Esophagus mucosa (tissue), 1 donor: Measurements from ENCODE around the gene CYB5R3. TPM values are rescaled to one million over a fixed set of nuclear protein-coding genes. Genes with fewer than 3 reads are reported as not detected.
"Not testable (repeated sequence)": the region's sequence is repeated elsewhere in the genome, so short reads cannot be mapped to it uniquely, and the experiment has no call there.

Source experiments
- ATAC-seq: fragments of 200-7000 bp; cut with Tn5 transposase; one replicate; pipeline ENCODE4 v1.9.1; 2020
- total RNA-seq: library from RNA; stranded (reverse); gene quantifications from one replicate; pipeline ENCODE4 v1.2.4, GENCODE V29; 2023
- donor health status: DM: yes; HTN: yes; CAD: no.

CYB5R3 gene
- total RNA-seq, 1 donor from 2014 or later = 101 TPM

GRCh38 chr22:42678894-42679293 is 29.7 kb upstream of the CYB5R3 start:
- no peak for ATAC-seq

- ATAC-seq = not testable (repeated sequence)
These were observed 28.7 kb upstream of the CYB5R3 start for GRCh38 chr22:42677936-42678335.

- no peak for ATAC-seq
These were observed 26.9 kb upstream of the CYB5R3 start for GRCh38 chr22:42676059-42676607.

- ATAC-seq = no peak
These were observed 24.8 kb upstream of the CYB5R3 start for GRCh38 chr22:42673898-42674401.

GRCh38 chr22:42673071-42673470 is 23.9 kb upstream of the CYB5R3 start:
- not testable (repeated sequence) for ATAC-seq

- peak; percentile 35 for ATAC-seq
These were observed 21.9 kb upstream of the CYB5R3 start for GRCh38 chr22:42670921-42671709.

GRCh38 chr22:42670046-42670445 is 20.9 kb upstream of the CYB5R3 start:
- no peak for ATAC-seq

GRCh38 chr22:42666393-42666792 is 17.2 kb upstream of the CYB5R3 start:
- ATAC-seq = not testable (repeated sequence)

GRCh38 chr22:42664976-42665831 is 16.0 kb upstream of the CYB5R3 start:
- ATAC-seq = no peak

GRCh38 chr22:42661985-42662831 is 13.0 kb upstream of the CYB5R3 start:
- ATAC-seq = peak; percentile 78

GRCh38 chr22:42656578-42656977 is 7.4 kb upstream of the CYB5R3 start:
- no peak for ATAC-seq

GRCh38 chr22:42655693-42656092 is 6.5 kb upstream of the CYB5R3 start:
- peak; percentile 12 for ATAC-seq

- no peak for ATAC-seq
These were observed 5.4 kb upstream of the CYB5R3 start for GRCh38 chr22:42654436-42655073.

- no peak for ATAC-seq
These were observed 4.8 kb upstream of the CYB5R3 start for GRCh38 chr22:42653999-42654398.

- no peak for ATAC-seq
These were observed 1.9 kb upstream of the CYB5R3 start for GRCh38 chr22:42651134-42651533.

GRCh38 chr22:42648368-42649245 is 585 bp downstream of the CYB5R3 start:
- peak; percentile 73 for ATAC-seq

- peak; percentile 8 for ATAC-seq
These were observed 1.2 kb downstream of the CYB5R3 start for GRCh38 chr22:42648017-42648367.

- peak; percentile 20 for ATAC-seq
These were observed 2.3 kb downstream of the CYB5R3 start for GRCh38 chr22:42646569-42647525.

- ATAC-seq = peak; percentile 6
These were observed 3.1 kb downstream of the CYB5R3 start for GRCh38 chr22:42645938-42646568.
